IMR-90 (cell line): ENCODE data around the gene ASL.
A peak's percentile ranks its signal among the peaks of the same experiment; 100 is the strongest.
"Not testable (repeated sequence)": the region's sequence is repeated elsewhere in the genome, so short reads cannot be mapped to it uniquely, and the experiment has no call there.

ENCODE experiments used
- MXI1 ChIP-seq: IDR thresholded peaks from 2 replicates; pipeline ENCODE4 v1.6.1; 2012; ENCODE audit warnings: low read depth, mild to moderate bottlenecking, low read length, moderate library complexity, borderline replicate concordance
- POLR2A ChIP-seq: IDR thresholded peaks from 2 replicates; pipeline ENCODE4 v1.6.1; 2012; ENCODE audit warnings: mild to moderate bottlenecking, low read depth, low read length
- TF ChIP-seq, protein P1 (sequence below): conservative IDR thresholded peaks from 2 replicates; pipeline ENCODE4 v1.5.1; 2012; ENCODE audit warnings: mild to moderate bottlenecking, low read depth, low read length, improper control_type of control experiment

DNA sequence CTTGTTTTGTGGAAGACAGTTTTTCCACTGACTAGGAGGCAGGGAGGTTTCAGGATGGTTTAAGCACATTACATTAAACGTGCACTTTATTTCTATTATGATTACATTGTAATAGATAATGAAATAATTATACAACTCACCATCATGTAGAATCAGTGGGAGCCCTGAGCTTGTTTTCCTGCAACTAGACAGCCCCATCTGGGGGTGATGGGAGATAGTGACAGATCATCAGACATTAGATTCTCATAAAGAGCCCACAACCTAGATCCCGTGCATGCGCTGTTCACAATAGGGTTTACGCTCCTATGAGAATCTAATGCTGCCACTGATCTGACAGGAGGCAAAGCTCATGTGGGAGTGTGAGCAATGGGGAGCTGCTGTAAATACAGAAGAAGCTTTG is 25.7 kb upstream of the ASL start:
- TF ChIP-seq POLR2A, MXI1: not testable (repeated sequence)
- TF ChIP-seq, protein P1, sequence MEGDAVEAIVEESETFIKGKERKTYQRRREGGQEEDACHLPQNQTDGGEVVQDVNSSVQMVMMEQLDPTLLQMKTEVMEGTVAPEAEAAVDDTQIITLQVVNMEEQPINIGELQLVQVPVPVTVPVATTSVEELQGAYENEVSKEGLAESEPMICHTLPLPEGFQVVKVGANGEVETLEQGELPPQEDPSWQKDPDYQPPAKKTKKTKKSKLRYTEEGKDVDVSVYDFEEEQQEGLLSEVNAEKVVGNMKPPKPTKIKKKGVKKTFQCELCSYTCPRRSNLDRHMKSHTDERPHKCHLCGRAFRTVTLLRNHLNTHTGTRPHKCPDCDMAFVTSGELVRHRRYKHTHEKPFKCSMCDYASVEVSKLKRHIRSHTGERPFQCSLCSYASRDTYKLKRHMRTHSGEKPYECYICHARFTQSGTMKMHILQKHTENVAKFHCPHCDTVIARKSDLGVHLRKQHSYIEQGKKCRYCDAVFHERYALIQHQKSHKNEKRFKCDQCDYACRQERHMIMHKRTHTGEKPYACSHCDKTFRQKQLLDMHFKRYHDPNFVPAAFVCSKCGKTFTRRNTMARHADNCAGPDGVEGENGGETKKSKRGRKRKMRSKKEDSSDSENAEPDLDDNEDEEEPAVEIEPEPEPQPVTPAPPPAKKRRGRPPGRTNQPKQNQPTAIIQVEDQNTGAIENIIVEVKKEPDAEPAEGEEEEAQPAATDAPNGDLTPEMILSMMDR, result 0 out of 2 replicates have a peak, but pooled peaks have one; percentile 21
